Stimulated activated CD4-positive, alpha-beta T cell treated with anti-CD3 and anti-CD28 coated beads, TNF-alpha, amount 100 ng/mL, for 4 hours (primary cell): ENCODE data around the gene FAM124A.

Source experiments
- DNase-seq, 3 experiments: peaks; one replicate each; pipeline ENCODE4 v3.0.0-alpha.2; 2020; ENCODE audit warnings: low read depth in 3 of 3

The FAM124A gene

DNA sequence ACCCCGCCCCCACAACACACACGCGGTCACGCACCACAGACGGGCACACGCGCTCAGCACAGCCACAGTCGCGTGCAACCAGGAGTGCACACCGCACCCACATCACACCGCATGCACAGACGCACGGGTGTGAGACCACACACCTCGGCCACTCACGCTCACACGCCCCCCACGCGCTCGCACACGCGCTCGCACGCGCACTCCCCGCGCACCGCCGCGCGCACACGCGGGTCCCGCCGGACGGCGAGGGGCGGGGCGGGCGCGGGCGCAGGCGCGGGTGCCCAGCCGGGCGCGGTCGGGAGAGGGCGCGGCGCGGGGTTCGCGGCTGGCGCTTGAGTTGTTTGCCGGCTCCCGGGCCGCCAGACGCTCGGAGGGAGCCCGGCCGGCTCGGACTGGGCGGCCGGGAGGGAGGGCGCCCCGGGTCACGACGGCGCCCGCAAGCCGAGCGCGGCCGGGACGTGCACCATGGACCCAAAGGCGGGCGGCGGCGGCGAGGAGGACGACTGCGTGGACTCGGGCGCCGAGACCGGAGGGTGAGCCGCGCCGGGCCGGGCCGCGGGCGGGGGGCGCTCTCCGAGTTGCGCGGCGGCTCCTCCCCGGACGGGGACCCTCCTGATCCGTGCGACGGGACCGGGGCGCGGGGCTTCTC is at the start of gene FAM124A:
TSS of gene FAM124A (plus strand) at position 362 of the 649 bp plus-strand sequence. CDS start at position 466, 104 bp downstream.
- DNase-seq: peak in 2 of 3 experiments; percentile 18 to 38

DNA sequence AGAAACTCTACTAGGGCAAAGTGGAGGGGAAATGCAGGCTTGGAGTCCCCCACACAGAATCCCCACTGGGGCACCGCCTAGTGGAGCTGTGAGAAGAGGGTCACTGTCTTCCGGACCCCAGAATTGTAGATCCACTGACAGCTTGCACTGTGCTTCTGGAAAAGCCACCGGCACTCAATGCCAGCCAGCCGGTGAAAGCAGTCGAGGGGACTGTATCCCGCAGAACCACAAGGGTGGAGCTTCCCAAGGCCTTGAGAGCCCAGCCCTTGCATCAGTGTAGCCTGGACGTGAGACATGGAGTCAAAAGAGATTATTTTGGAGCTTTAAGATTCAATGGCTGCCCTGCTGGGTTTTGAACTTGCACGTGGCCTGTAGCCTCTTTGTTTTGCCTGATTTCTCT is 47.2 kb upstream of the FAM124A start:
- no peak for DNase-seq

GRCh38 chr13:51175639-51176038 is 46.6 kb upstream of the FAM124A start:
- DNase-seq: no peak

DNA sequence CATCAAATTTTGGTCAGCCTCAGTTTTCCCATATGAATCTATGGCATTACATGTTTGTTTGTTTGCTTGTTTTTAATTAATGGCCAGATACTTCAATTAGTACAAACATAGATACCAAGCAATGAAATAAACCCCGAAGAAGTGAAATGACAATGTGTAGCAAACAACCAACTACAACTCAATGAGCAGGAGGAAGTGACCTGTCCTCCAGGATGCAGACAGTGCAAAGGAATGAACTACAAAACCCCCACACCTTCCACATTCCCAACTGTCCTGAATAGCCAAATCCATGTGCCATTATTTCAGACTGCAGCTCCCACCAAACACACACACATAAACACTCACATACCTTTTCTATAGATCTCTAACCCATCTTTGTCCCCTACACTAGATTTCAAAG is 45.0 kb upstream of the FAM124A start:
- DNase-seq: no peak

- DNase-seq: no peak
Observed at GRCh38 chr13:51178456-51179074, 43.6 kb upstream of the FAM124A start.

DNA sequence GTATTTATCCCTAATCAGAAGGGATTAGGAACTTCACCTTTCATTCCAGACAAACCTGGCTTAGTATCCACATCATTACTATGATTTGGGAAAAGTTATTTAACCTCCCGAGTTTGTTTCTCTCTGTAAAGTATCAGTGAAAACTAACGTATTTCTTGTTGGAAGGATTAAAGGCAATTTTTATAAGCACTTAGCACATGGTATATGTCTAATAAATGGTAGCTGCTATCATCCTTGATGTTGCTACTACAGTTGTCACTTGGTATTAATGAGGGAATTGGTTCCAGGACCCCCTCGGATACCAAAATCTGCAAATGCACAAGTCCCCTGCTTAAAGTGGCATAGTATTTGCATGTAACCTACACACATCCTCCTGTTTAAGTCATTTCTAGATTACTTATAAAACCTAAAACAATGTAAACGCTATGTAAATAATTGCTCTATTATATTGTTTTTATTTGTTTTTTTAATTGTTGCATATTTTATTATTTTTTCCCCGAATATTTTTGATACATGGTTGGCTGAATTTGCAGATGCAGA is 42.7 kb upstream of the FAM124A start:
- no peak for DNase-seq

DNA sequence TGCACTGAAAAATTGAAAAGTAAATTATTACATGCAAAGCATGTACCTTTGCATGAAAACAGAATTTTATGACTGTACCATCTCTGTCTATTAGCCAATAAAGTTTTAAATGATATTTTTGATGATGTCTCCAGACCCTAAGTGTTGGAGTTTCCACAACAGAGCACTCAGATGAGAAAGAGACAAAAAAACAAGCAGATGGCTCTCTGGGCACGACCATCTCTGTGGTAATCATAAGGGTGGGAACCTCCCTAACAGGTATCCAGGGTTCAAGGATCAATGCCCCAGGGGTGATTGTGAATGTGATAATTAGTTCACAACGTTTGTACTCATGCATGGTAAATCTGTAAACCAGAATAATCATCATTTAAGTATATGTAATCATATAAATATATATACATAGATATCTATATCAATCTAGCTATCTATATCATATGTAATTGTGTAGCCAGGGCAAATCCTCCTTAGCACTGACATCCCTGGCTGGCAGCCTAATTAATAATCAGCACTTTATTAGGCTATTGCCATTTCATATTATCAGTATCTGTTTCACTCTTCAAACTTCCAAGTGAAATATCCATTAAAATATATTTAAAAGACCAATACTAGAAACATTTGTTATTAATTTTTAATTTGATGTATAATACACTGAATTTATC is 41.2 kb upstream of the FAM124A start:
- DNase-seq: no peak

DNA sequence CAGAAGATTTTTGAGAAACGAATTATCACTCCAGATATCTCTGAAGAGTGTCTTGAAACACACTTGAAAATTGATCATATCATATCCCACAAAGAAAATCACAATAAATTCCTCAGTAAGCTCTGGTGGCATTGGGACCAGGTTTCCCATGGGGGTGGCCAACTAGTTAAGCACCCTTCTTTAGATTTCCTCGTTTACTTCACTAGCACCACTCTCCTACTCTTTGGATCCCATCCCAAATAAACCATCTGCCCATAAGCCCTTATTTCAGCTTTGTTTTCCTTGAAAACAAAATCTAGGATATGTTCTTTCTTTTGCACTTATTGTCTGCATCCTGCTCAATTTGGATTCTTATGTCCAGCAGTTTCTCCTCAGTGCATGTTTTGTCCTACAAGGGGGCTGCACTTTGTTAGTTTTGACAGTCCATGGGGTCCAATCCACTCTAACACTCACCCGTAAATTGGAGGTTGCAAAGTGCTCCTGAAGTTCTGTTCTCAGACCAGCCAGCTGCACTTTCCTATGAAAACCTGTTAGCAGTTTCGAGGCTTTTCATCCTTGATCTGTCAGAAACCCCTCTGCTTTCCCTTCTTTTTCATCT is 40.3 kb upstream of the FAM124A start:
- no peak for DNase-seq

GRCh38 chr13:51191743-51192142 is 30.5 kb upstream of the FAM124A start:
- DNase-seq: no peak

- no peak for DNase-seq
Observed at GRCh38 chr13:51192348-51192747, 29.9 kb upstream of the FAM124A start.

DNA sequence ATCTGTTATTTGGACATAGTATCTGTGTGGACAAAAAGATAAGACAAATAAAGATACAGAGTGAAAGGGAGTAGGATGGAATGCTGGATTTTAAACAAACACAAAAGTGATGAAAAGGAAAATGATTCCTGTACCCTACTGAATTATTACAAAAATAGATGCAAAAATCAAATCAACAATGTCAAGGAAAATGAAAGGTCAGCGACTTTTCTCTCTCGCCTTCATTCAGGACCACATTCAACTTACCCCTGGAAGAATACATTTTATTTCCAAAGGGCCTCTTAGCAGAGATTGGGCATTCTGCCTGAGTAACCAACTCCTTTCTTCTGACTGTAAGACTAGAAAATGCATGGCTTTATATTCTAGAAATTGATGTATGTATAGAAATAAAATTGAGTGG is 28.8 kb upstream of the FAM124A start:
- DNase-seq: no peak

GRCh38 chr13:51194942-51195341 is 27.3 kb upstream of the FAM124A start:
- no peak for DNase-seq

DNA sequence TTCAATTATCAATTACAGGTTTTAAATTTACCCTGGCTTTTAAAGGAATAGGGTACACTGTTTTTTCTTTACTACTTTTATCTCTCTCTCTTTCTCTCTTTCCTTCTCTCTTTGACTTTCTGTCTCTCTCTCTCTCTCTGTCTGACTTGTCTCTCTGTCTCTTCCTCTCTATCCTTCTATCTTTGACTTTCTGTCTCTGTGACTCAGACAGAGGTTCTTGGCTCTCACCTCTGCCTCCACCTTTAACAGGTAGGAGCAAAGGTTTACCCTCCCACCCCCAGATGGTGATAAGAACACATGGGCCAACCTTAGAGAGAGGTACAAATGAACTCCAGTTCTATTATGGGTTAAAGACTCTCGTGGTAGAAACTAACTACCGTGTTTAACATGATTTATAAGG is 20.3 kb upstream of the FAM124A start:
- DNase-seq: no peak

DNA sequence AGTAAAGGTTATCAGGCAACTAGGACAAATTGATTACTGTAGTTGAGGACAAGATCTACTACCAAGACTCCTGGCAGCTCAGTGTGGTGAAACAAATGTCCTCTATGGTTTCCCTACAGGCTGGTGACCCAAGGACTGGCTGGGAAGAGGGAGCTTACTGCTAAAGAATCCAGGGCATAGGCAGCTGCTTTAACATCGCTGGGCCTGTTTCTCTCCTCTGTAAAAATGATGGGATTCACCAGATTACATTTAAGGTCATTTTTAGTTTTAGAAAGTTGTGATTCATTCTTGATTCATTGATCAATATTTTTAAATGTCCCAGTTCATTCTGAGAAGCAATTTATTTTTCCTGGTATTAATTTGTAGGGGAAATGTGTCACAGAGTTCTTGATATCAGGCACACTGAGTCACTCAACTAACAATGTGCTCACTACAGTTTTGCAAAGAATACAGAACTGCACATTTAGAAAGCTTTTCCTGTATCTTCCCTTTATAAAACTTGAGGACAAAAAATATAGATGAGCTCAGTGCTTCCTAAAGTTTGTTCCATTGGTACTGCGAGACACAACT is 19.6 kb upstream of the FAM124A start:
- no peak for DNase-seq

GRCh38 chr13:51206584-51206983 is 15.6 kb upstream of the FAM124A start:
- DNase-seq: no peak

DNA sequence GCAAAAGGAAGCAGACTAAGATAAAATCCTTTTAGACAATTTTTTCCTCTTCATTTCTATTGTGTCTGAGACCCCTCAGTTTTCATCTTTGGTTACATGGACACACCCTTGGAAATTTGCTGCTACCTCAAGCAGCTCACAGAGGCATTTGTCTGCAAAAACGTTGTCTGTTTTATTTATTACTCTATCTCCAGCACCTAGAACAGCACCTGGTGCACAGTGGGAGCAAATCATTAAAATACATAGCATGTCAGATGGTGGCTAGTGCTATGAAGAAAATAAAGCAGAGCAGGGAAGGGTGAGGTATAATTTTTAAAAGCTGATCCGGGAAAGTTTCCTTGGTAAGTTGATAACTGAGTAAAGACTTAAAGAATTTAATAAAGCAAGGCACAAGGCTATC is 14.3 kb upstream of the FAM124A start:
- no peak for DNase-seq

GRCh38 chr13:51208716-51209115 is 13.5 kb upstream of the FAM124A start:
- DNase-seq: no peak

DNA sequence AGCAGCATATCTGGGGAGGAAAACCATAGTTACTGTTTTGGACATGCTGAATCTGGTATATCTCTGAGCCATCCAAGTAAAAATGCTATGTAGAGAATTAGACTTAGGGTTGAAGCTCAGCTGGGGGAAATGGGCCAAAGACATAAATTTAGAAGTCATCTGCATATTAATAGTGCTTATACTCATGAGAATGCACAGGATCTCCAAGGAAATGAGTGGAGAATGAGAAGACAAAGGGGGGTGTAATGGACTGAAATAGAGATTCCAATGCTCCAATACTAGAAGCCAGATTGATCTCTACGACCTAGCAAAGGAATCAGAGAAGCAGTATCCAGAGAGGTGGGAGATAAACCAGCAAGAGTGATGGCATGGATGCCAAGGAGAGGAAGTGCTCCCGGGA is 10.3 kb upstream of the FAM124A start:
- DNase-seq: no peak

GRCh38 chr13:51212758-51213157 is 9.4 kb upstream of the FAM124A start:
- DNase-seq: no peak

DNA sequence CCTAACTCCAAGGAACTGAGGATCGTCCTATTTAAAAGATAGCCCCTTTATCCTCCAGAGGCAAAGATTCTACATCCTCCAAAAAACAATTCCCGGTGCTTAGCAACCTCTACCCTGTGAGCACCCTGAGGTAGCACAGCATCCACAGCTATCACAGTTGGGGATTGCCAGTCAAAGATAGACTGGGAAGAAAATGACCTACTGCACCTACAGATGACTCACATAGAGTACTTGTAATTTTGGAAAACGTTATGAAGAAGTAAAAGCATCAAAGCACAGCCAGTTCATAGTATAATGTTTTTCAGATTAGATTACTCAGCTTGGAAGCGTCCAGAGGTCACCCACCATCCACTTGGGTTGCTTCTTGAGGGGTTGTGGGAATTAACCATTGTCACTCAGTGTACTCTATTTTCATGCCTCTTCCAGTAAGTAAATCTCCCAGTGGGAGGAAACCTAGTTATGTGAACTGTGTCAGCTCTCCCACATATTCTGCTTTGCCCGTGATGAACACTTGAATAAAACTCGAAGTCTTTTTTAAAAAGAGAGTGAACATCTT is 8.9 kb upstream of the FAM124A start:
- no peak for DNase-seq

DNA sequence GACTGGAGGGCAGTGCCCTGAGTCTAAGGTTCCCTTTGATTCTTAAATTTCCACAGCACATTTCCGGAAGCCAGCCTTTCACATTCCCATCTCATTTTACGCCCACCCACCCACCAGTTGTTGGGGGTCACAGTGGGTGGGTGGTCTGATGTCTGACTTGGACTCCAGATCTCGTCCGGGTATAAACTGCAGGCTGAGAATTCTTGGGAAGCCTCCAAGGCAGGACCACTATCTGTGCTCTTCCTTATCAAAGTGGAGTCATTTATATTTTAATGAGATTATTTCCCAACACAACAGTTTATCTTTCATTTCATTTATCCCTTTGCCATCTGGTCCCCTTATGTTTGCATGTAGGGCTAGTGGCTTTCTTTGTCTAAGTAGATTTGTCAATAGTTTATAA is 3.6 kb upstream of the FAM124A start:
- DNase-seq: no peak

GRCh38 chr13:51220706-51221105 is 1.5 kb upstream of the FAM124A start:
- no peak for DNase-seq
